HCT116 (cell line): ENCODE data around the gene SPG7. TPM values are rescaled to one million over a fixed set of nuclear protein-coding genes. Genes with fewer than 3 reads are reported as not detected.
A peak's percentile ranks its signal among the peaks of the same experiment; 100 is the strongest.

Source experiments
- ATAC-seq: fragments of 200-7000 bp; cut with Tn5 transposase; 2 replicates; pipeline ENCODE4 v1.9.1; 2020; ENCODE audit warnings: mild to moderate bottlenecking, moderate library complexity
- BruUV-seq: library from RNA; stranded (reverse); fragments of 400-500 nt; replicated peaks from 2 replicates; lab custom pipeline; 2021; lab: Mats Ljungman, UMichigan
- CTCF ChIA-PET: fragments of 300-600 bp; sonication (Branson Sonifier 250); formaldehyde crosslinking; loops from one replicate; lab custom pipeline; 2021; ENCODE audit warnings: antibody characterized with exemption; lab: Charles Lee
- POLR2A ChIA-PET: fragments of 300-600, 350-600 bp; sonication (Branson Sonifier 250); formaldehyde crosslinking; loops from one replicate; lab custom pipeline; 2021; ENCODE audit warnings: antibody characterized with exemption; lab: Charles Lee
- RAD21 ChIA-PET, 2 experiments: fragments of 300-600 bp; sonication (Branson Sonifier 250); formaldehyde crosslinking; loops; one replicate each; lab custom pipeline; 2023; ENCODE audit warnings: low total read pairs in 2 of 2; ENCODE audit not compliant: uncharacterized antibody in 2 of 2, unreplicated experiment in 2 of 2, low non-redundant PET in 1 of 2; lab: Charles Lee
- DNase-seq: peaks from one replicate; pipeline ENCODE4 v3.0.0-alpha.2; 2010; ENCODE audit warnings: low read depth, low spot score
- H2AFZ ChIP-seq: fragments of 200-600 bp; shearing (Covaris generic), sonication (generic); 2 replicates; pipeline ENCODE4 v1.6.1; 2017; ENCODE audit warnings: low read depth, mixed run types, mixed read lengths, antibody characterized with exemption, low read length; ENCODE audit not compliant: poor library complexity, severe bottlenecking
- H3K27ac ChIP-seq: 2 replicates; pipeline ENCODE4 v1.5.1; 2012; ENCODE audit warnings: low read depth, low read length
- H3K27me3 ChIP-seq: fragments of 200-600 bp; sonication (generic); 2 replicates; pipeline ENCODE4 v1.6.1; 2016; ENCODE audit warnings: mixed run types, low read length, mixed read lengths; ENCODE audit not compliant: insufficient read depth
- H3K36me3 ChIP-seq, 2 experiments: fragments of 200-500 bp in 1 of 2; fragments of 200-600 bp in 1 of 2; sonication (Bioruptor generic) in 1 of 2; sonication (generic) in 1 of 2; 2 replicates each; pipeline versions ENCODE4 v1.5.1 to v1.6.1; 2014 to 2016; ENCODE audit warnings: low read length in 2 of 2, inconsistent platforms in 1 of 2, mixed read lengths in 1 of 2, mixed run types in 1 of 2; ENCODE audit not compliant: insufficient read depth in 2 of 2, control insufficient read depth in 1 of 2
- H3K4me1 ChIP-seq, 2 experiments: fragments of 200-600 bp in 1 of 2; sonication (generic) in 1 of 2; 2 replicates each; pipeline versions ENCODE4 v1.5.1 to v1.6.1; 2012 to 2017; ENCODE audit warnings: low read length in 2 of 2, inconsistent platforms in 1 of 2, mild to moderate bottlenecking in 1 of 2, mixed read lengths in 1 of 2, mixed run types in 1 of 2, moderate library complexity in 1 of 2; ENCODE audit not compliant: insufficient read depth in 2 of 2, control insufficient read depth in 1 of 2
- H3K4me2 ChIP-seq: fragments of 200-600 bp; sonication (generic); 2 replicates; pipeline ENCODE4 v1.6.1; 2017; ENCODE audit warnings: mixed run types, low read length, mixed read lengths
- H3K4me3 ChIP-seq, 2 experiments: fragments of 200-600 bp in 1 of 2; sonication (generic) in 1 of 2; replicated peaks in 1 of 2; 2 replicates each; pipeline ENCODE4 v1.5.1; 2011 to 2016; ENCODE audit warnings: low read length in 2 of 2, control low read depth in 1 of 2, low read depth in 1 of 2, mild to moderate bottlenecking in 1 of 2, mixed read lengths in 1 of 2, mixed run types in 1 of 2
- H3K79me2 ChIP-seq: fragments of 200-600 bp; sonication (generic); 2 replicates; pipeline ENCODE4 v1.6.1; 2017; ENCODE audit warnings: mild to moderate bottlenecking, mixed run types, low read length, moderate library complexity, mixed read lengths; ENCODE audit not compliant: insufficient read depth
- H3K9ac ChIP-seq: fragments of 200-600 bp; sonication (generic); 2 replicates; pipeline ENCODE4 v1.6.1; 2016; ENCODE audit warnings: low read length, mixed read lengths
- H3K9me2 ChIP-seq: fragments of 200-600 bp; sonication (generic), shearing (Covaris generic); 2 replicates; pipeline ENCODE4 v1.6.1; 2017; ENCODE audit warnings: mixed run types, mild to moderate bottlenecking, moderate library complexity; ENCODE audit not compliant: insufficient read depth
- H3K9me3 ChIP-seq, 2 experiments: fragments of 200-500 bp in 1 of 2; fragments of 200-600 bp in 1 of 2; sonication (Bioruptor generic) in 1 of 2; sonication (generic) in 1 of 2; 2 replicates each; pipeline ENCODE4 v1.6.1; 2014 to 2017; ENCODE audit warnings: low read length in 2 of 2, mixed read lengths in 2 of 2, inconsistent platforms in 1 of 2, low read depth in 1 of 2, mild to moderate bottlenecking in 1 of 2, mixed run types in 1 of 2, moderate library complexity in 1 of 2; ENCODE audit not compliant: control insufficient read depth in 1 of 2, insufficient read depth in 1 of 2
- H4K20me1 ChIP-seq: fragments of 200-600 bp; sonication (generic), shearing (Covaris generic); 2 replicates; pipeline ENCODE4 v1.6.1; 2017; ENCODE audit warnings: mixed run types, mild to moderate bottlenecking, moderate library complexity; ENCODE audit not compliant: insufficient read depth
- MAX ChIP-seq: IDR thresholded peaks from 2 replicates; pipeline ENCODE4 v1.6.1; 2012
- RAD21 ChIP-seq: IDR thresholded peaks from 2 replicates; pipeline ENCODE4 v1.6.1; 2012; ENCODE audit warnings: low read depth, mild to moderate bottlenecking
- TCF7L2 ChIP-seq: IDR thresholded peaks from 2 replicates; pipeline ENCODE4 v1.7.0; 2011; ENCODE audit warnings: borderline replicate concordance, inconsistent platforms; ENCODE audit not compliant: insufficient read depth, insufficient read length; ENCODE audit errors: extremely low read depth
- ZFX ChIP-seq: fragments of 450-650 bp; IDR thresholded peaks from 2 replicates; pipeline ENCODE4 v1.6.1; 2017
- ZNF274 ChIP-seq: fragments of 200-500 bp; sonication (Bioruptor generic); IDR thresholded peaks from 2 replicates; pipeline ENCODE4 v1.6.1; 2014; ENCODE audit warnings: mild to moderate bottlenecking, low read depth, low read length, inconsistent platforms
- intact Hi-C: fragments of 100-400 bp; cut with micrococcal nuclease; formaldehyde crosslinking; loops from 2 replicates; pipeline ENCODE4 v1.10.0; 2022
- total RNA-seq: library from RNA; stranded (reverse); gene quantifications from one replicate; pipeline ENCODE4 v1.2.1, GENCODE V29; 2021; ENCODE audit not compliant: unreplicated experiment
- TF ChIP-seq, protein P1 (sequence below): IDR thresholded peaks from 2 replicates; pipeline ENCODE4 v1.6.1; 2012; ENCODE audit warnings: low read depth

Gene SPG7
- total RNA-seq, 1 experiment from 2014 or later: 116 TPM

GRCh38 chr16:89512453-89512852, 4.2 kb downstream of the SPG7 start (continued):
- TF ChIP-seq, protein P1, sequence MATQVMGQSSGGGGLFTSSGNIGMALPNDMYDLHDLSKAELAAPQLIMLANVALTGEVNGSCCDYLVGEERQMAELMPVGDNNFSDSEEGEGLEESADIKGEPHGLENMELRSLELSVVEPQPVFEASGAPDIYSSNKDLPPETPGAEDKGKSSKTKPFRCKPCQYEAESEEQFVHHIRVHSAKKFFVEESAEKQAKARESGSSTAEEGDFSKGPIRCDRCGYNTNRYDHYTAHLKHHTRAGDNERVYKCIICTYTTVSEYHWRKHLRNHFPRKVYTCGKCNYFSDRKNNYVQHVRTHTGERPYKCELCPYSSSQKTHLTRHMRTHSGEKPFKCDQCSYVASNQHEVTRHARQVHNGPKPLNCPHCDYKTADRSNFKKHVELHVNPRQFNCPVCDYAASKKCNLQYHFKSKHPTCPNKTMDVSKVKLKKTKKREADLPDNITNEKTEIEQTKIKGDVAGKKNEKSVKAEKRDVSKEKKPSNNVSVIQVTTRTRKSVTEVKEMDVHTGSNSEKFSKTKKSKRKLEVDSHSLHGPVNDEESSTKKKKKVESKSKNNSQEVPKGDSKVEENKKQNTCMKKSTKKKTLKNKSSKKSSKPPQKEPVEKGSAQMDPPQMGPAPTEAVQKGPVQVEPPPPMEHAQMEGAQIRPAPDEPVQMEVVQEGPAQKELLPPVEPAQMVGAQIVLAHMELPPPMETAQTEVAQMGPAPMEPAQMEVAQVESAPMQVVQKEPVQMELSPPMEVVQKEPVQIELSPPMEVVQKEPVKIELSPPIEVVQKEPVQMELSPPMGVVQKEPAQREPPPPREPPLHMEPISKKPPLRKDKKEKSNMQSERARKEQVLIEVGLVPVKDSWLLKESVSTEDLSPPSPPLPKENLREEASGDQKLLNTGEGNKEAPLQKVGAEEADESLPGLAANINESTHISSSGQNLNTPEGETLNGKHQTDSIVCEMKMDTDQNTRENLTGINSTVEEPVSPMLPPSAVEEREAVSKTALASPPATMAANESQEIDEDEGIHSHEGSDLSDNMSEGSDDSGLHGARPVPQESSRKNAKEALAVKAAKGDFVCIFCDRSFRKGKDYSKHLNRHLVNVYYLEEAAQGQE: no peak
- TF ChIP-seq RAD21: no peak
- TF ChIP-seq TCF7L2: no peak
- no peak for TF ChIP-seq ZFX

- intact Hi-C loops: no loop called here
- Histone ChIP-seq H4K20me1 (peaks cover 4% of the 10 kb centered on the region; the same call in 1 of the 2 replicates), H2AFZ (no peak overlapping the region), H3K4me2 (no peak overlapping the region), H3K9ac (no peak overlapping the region), H3K27ac (no peak overlapping the region), H3K4me1 (no peaks in the 10 kb centered on the region), H3K9me2 (no peaks in the 10 kb centered on the region), H3K79me2 (peaks cover 76% of the 10 kb centered on the region), H3K27me3 (no peaks in the 10 kb centered on the region), H3K4me3 (no peak overlapping the region), H3K9me3 (no peaks in the 10 kb centered on the region), H3K36me3 (peaks cover 60 to 73% of the 10 kb centered on the region in 2 experiments)
- no TSS peak for BruUV-seq
- POLR2A ChIA-PET: no interaction called here
- ATAC-seq: peak; percentile 22; the same call in 1 of the 2 replicates
- CTCF ChIA-PET: no interaction called here
- no peak for DNase-seq
- TF ChIP-seq MAX (no peak), ZNF274 (no peak)
- RAD21 ChIA-PET: no interaction called here
Observed at GRCh38 chr16:89517128-89517527, 8.9 kb downstream of the SPG7 start.
